Measurements from ENCODE around the gene PARP15. TPM values are rescaled to one million over a fixed set of nuclear protein-coding genes. Genes with fewer than 3 reads are reported as not detected.

Gene PARP15
- total and polyA plus RNA-seq, 8 donors: 0.25 to 4.5 (median 1.3) TPM; not detected in 1

DNA sequence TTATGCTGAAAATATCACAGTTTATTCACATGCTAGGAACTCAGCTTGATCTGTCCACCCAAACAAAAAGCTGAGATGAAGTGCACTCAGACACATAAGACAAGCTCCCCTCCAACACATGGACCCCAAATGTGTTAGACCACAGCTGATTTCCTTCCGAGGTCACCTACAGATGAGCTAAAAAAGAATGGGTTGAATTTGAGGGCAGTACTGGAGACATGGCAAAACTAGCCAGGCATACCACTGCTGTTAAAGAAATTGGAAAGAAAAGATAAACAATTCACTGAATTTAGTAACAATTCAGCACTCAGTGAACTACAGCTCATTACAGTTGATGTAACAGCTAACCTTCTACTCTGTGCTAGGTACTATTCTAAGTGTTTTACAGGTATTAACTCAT lies 28.8 kb upstream of the PARP15 start:
- H3K4me3 ChIP-seq: no peak overlapping the region
- H3K4me1 ChIP-seq: peaks cover 0 to 3% (median 0%) of the 10 kb centered on the region in 4 donors
- no peaks in the 10 kb centered on the region for H3K9me3 ChIP-seq
- TF ChIP-seq POLR2A (IDR thresholded peaks at IDR 0.05): no peak
- TF ChIP-seq POLR2AphosphoS5 (IDR thresholded peaks at IDR 0.05): no peak
- TF ChIP-seq EP300 (IDR thresholded peaks at IDR 0.05): no peak
- TF ChIP-seq, protein P1, sequence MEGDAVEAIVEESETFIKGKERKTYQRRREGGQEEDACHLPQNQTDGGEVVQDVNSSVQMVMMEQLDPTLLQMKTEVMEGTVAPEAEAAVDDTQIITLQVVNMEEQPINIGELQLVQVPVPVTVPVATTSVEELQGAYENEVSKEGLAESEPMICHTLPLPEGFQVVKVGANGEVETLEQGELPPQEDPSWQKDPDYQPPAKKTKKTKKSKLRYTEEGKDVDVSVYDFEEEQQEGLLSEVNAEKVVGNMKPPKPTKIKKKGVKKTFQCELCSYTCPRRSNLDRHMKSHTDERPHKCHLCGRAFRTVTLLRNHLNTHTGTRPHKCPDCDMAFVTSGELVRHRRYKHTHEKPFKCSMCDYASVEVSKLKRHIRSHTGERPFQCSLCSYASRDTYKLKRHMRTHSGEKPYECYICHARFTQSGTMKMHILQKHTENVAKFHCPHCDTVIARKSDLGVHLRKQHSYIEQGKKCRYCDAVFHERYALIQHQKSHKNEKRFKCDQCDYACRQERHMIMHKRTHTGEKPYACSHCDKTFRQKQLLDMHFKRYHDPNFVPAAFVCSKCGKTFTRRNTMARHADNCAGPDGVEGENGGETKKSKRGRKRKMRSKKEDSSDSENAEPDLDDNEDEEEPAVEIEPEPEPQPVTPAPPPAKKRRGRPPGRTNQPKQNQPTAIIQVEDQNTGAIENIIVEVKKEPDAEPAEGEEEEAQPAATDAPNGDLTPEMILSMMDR (IDR thresholded peaks at IDR 0.05): no peak
- intact Hi-C loops (cut with DNase I; ENCODE audit: low total_unique reads): no loop called here
- peaks cover 30 to 98% (median 94%) of the 10 kb centered on the region in 4 donors for H3K36me3 ChIP-seq
- no peaks in the 10 kb centered on the region for H3K27me3 ChIP-seq
- H3K27ac ChIP-seq: no peak overlapping the region
- 90 to 96% (median 95%) methylated on average over 1 of the region's 1 CpG for WGBS, 5 donors
- no peak for DNase-seq

DNA sequence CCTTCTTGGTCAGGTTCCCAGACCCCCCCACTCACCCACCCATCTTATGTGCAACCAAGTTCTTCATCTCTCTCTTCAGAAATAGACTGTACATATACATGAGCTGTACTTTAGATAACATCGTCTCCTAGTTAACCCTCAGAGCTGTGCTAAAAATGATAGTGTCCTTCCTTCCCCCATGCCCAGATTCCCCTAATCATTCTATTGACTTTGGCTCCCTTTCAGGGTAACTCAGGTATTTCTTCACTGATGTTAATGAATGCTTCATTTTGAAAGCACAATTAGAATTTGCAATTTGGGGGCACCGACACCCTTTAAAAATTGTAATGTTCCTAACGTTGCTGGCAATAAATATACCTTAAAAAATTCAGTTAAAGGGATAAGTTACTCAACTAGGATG lies 24.3 kb upstream of the PARP15 start:
- DNase-seq: no peak
- intact Hi-C loops (cut with DNase I; ENCODE audit: low total_unique reads): no loop called here
- TF ChIP-seq POLR2AphosphoS5 (IDR thresholded peaks at IDR 0.05) (no peak), POLR2A (IDR thresholded peaks at IDR 0.05) (no peak), EP300 (IDR thresholded peaks at IDR 0.05) (no peak)
- TF ChIP-seq, protein P1 (IDR thresholded peaks at IDR 0.05): no peak
- WGBS, 5 donors: 48 to 74% (median 65%) methylated on average over 3 of the region's 3 CpGs
- Histone ChIP-seq H3K9me3 (no peaks in the 10 kb centered on the region), H3K27ac (no peak overlapping the region), H3K4me3 (no peak overlapping the region), H3K36me3 (peaks cover 34 to 100% (median 97%) of the 10 kb centered on the region in 4 donors), H3K27me3 (no peaks in the 10 kb centered on the region), H3K4me1 (peaks cover 0 to 4% (median 0%) of the 10 kb centered on the region in 4 donors)

DNA sequence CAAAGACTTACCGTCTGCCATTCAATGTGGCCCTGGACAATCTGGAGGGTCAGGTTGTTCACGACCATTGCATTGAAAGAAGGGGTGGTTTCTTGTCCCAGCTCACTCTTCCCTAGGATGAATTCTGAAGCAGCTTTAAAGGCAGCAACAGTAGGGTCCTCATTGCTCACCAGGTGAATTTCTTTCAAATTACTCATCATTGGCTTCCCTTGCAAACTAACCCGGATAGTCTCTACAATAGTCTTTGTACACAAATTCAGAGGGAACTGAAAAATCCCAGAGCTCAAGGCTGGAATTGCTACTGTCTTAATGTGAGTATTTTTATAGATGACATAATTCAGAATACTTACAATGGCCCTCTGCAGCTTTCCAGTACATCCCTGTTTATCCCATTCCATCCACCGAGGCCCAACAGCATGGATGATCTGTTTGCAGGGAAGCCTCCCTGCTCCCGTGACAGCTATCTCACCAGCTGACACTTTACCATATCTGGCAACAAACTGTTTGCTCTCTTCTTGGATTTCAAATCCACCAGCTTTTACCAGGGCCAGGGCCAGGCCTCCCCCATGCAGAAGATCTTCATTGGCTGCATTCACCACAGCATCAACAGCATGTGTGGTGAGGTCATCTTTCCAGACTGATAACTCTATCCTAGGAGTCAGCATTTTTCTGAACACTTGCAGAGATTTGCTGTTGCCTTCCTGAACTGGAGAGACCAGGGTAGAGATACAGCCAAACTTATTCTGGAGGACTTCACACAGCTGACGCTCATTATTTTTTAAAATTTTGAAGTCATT lies 22.0 kb upstream of the PARP15 start:
- 80 to 95% (median 90%) methylated on average over 6 of the region's 6 CpGs for WGBS, 5 donors
- intact Hi-C loops (cut with DNase I; ENCODE audit: low total_unique reads): no loop called here
- TF ChIP-seq POLR2AphosphoS5 (IDR thresholded peaks at IDR 0.05) (no peak), POLR2A (IDR thresholded peaks at IDR 0.05) (no peak), EP300 (IDR thresholded peaks at IDR 0.05) (no peak)
- TF ChIP-seq, protein P1 (IDR thresholded peaks at IDR 0.05): no peak
- Histone ChIP-seq H3K27ac (no peak overlapping the region), H3K36me3 (peaks cover 34 to 96% (median 91%) of the 10 kb centered on the region in 4 donors), H3K27me3 (no peaks in the 10 kb centered on the region), H3K4me1 (peaks cover 0 to 5% (median 3%) of the 10 kb centered on the region in 4 donors), H3K9me3 (no peaks in the 10 kb centered on the region), H3K4me3 (no peak overlapping the region)
- no peak for DNase-seq

DNA sequence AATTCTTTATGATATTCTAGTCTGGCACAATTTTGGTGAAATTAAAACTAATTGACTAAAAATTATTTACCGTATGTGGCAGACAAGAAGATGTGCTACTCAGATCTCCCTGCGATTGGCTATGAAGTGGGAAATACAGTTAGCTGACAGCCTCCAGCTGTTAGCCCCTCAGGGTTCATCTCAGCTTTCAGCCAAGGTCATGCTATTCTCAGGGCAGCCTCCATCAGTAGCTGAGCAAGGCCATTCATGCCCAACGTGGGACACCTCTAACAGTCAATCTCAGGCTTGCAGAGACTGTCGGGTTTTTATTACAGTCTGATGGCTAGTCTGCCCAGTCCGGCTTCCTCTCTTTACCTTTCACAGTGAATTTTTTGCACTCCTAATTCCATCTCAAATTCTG lies 20.1 kb upstream of the PARP15 start:
- TF ChIP-seq POLR2AphosphoS5 (IDR thresholded peaks at IDR 0.05): no peak
- TF ChIP-seq, protein P1 (IDR thresholded peaks at IDR 0.05): no peak
- no peak for TF ChIP-seq POLR2A (IDR thresholded peaks at IDR 0.05)
- TF ChIP-seq EP300 (IDR thresholded peaks at IDR 0.05): no peak
- intact Hi-C loops (cut with DNase I; ENCODE audit: low total_unique reads): no loop called here
- no peaks in the 10 kb centered on the region for H3K9me3 ChIP-seq
- 82 to 92% (median 90%) methylated on average over 5 of the region's 5 CpGs for WGBS, 5 donors
- no peaks in the 10 kb centered on the region for H3K27me3 ChIP-seq
- no peak overlapping the region for H3K4me3 ChIP-seq
- DNase-seq: no peak
- peaks cover 27 to 77% (median 72%) of the 10 kb centered on the region in 4 donors for H3K36me3 ChIP-seq
- no peak overlapping the region for H3K27ac ChIP-seq
- peaks cover 5 to 22% (median 17%) of the 10 kb centered on the region in 4 donors for H3K4me1 ChIP-seq
